Measurements from ENCODE around the gene ZC3H10.

The ZC3H10 gene

GRCh38 chr12:56102683-56103065, 15.4 kb upstream of the ZC3H10 start:
- H3K9me3 ChIP-seq (ENCODE audit: insufficient read depth, low read length) = no peaks in the 10 kb centered on the region
- DNase-seq (ENCODE audit: low read depth, low spot score) = no peak
- peak overlapping the region; percentile 90 for H3K9ac ChIP-seq (ENCODE audit: insufficient read length, low read depth)
- no peaks in the 10 kb centered on the region for H3K4me1 ChIP-seq (ENCODE audit: insufficient read depth, insufficient read length)
- no peak overlapping the region for H3K4me3 ChIP-seq (ENCODE audit: insufficient read length, low read depth)
- H3K36me3 ChIP-seq (ENCODE audit: insufficient read depth, insufficient read length, low read length) = peaks cover 56% of the 10 kb centered on the region
- no peak for TF ChIP-seq SUZ12 (IDR thresholded peaks at IDR 0.05; ENCODE audit: extremely low read depth, insufficient read depth, insufficient read length)
- TF ChIP-seq YY1 (IDR thresholded peaks at IDR 0.05; ENCODE audit: insufficient read depth, insufficient read length) = no peak
- TF ChIP-seq ZNF274 (IDR thresholded peaks at IDR 0.05; ENCODE audit: low read depth, low read length) = no peak
- no peaks in the 10 kb centered on the region for H3K27me3 ChIP-seq (ENCODE audit: insufficient read depth, insufficient read length)

- TF ChIP-seq SUZ12 (IDR thresholded peaks at IDR 0.05; ENCODE audit: extremely low read depth, insufficient read depth, insufficient read length) (no peak), ZNF274 (IDR thresholded peaks at IDR 0.05; ENCODE audit: low read depth, low read length) (no peak), YY1 (IDR thresholded peaks at IDR 0.05; ENCODE audit: insufficient read depth, insufficient read length) (no peak)
- Histone ChIP-seq H3K27me3 (ENCODE audit: insufficient read depth, insufficient read length) (no peaks in the 10 kb centered on the region), H3K36me3 (ENCODE audit: insufficient read depth, insufficient read length, low read length) (peaks cover 60% of the 10 kb centered on the region), H3K9ac (ENCODE audit: insufficient read length, low read depth) (peak overlapping the region; percentile 90), H3K4me3 (ENCODE audit: insufficient read length, low read depth) (peak overlapping the region; percentile 73), H3K4me1 (ENCODE audit: insufficient read depth, insufficient read length) (no peaks in the 10 kb centered on the region), H3K9me3 (ENCODE audit: insufficient read depth, low read length) (no peaks in the 10 kb centered on the region)
- no peak for DNase-seq (ENCODE audit: low read depth, low spot score)
Measured at GRCh38 chr12:56103066-56103711, 14.9 kb upstream of the ZC3H10 start.

- Histone ChIP-seq H3K27me3 (ENCODE audit: insufficient read depth, insufficient read length) (no peaks in the 10 kb centered on the region), H3K4me3 (ENCODE audit: insufficient read length, low read depth) (peak overlapping the region; percentile 73), H3K9me3 (ENCODE audit: insufficient read depth, low read length) (no peaks in the 10 kb centered on the region), H3K9ac (ENCODE audit: insufficient read length, low read depth) (peak overlapping the region; percentile 90), H3K36me3 (ENCODE audit: insufficient read depth, insufficient read length, low read length) (peaks cover 61% of the 10 kb centered on the region), H3K4me1 (ENCODE audit: insufficient read depth, insufficient read length) (no peaks in the 10 kb centered on the region)
- DNase-seq (ENCODE audit: low read depth, low spot score) = no peak
- no peak for TF ChIP-seq SUZ12 (IDR thresholded peaks at IDR 0.05; ENCODE audit: extremely low read depth, insufficient read depth, insufficient read length)
- TF ChIP-seq YY1 (IDR thresholded peaks at IDR 0.05; ENCODE audit: insufficient read depth, insufficient read length) = no peak
- TF ChIP-seq ZNF274 (IDR thresholded peaks at IDR 0.05; ENCODE audit: low read depth, low read length) = no peak
Measured at GRCh38 chr12:56103823-56104108, 14.3 kb upstream of the ZC3H10 start.

- Histone ChIP-seq H3K4me3 (ENCODE audit: insufficient read length, low read depth) (peak within 1 kb of the TSS; percentile 98), H3K9ac (ENCODE audit: insufficient read length, low read depth) (peak within 1 kb of the TSS; percentile 99), H3K4me1 (ENCODE audit: insufficient read depth, insufficient read length) (no peaks in the 10 kb centered on the region), H3K9me3 (ENCODE audit: insufficient read depth, low read length) (no peaks in the 10 kb centered on the region), H3K36me3 (ENCODE audit: insufficient read depth, insufficient read length, low read length) (peaks cover 65% of the 10 kb centered on the region), H3K27me3 (ENCODE audit: insufficient read depth, insufficient read length) (no peaks in the 10 kb centered on the region)
- no peak for TF ChIP-seq ZNF274 (IDR thresholded peaks at IDR 0.05; ENCODE audit: low read depth, low read length)
- DNase-seq (ENCODE audit: low read depth, low spot score) = peak; percentile 99
Measured at GRCh38 chr12:56104109-56104814, 13.8 kb upstream of the ZC3H10 start, which contains the start of gene PA2G4. TSS of gene PA2G4 (plus strand) at chr12:56104559. CDS start at chr12:56104738, 179 bp downstream.

- no peaks in the 10 kb centered on the region for H3K4me1 ChIP-seq (ENCODE audit: insufficient read depth, insufficient read length)
- no peak for DNase-seq (ENCODE audit: low read depth, low spot score)
- peak overlapping the region; percentile 98 for H3K4me3 ChIP-seq (ENCODE audit: insufficient read length, low read depth)
- peaks cover 66% of the 10 kb centered on the region for H3K36me3 ChIP-seq (ENCODE audit: insufficient read depth, insufficient read length, low read length)
- peak overlapping the region; percentile 99 for H3K9ac ChIP-seq (ENCODE audit: insufficient read length, low read depth)
- no peaks in the 10 kb centered on the region for H3K27me3 ChIP-seq (ENCODE audit: insufficient read depth, insufficient read length)
- no peaks in the 10 kb centered on the region for H3K9me3 ChIP-seq (ENCODE audit: insufficient read depth, low read length)
- TF ChIP-seq ZNF274 (IDR thresholded peaks at IDR 0.05; ENCODE audit: low read depth, low read length) (no peak), SUZ12 (IDR thresholded peaks at IDR 0.05; ENCODE audit: extremely low read depth, insufficient read depth, insufficient read length) (no peak), YY1 (IDR thresholded peaks at IDR 0.05; ENCODE audit: insufficient read depth, insufficient read length) (no peak)
Measured at GRCh38 chr12:56104815-56105608, 13.1 kb upstream of the ZC3H10 start.

GRCh38 chr12:56105609-56105902, 12.5 kb upstream of the ZC3H10 start:
- peak overlapping the region; percentile 98 for H3K4me3 ChIP-seq (ENCODE audit: insufficient read length, low read depth)
- TF ChIP-seq YY1 (IDR thresholded peaks at IDR 0.05; ENCODE audit: insufficient read depth, insufficient read length) (no peak), ZNF274 (IDR thresholded peaks at IDR 0.05; ENCODE audit: low read depth, low read length) (no peak), SUZ12 (IDR thresholded peaks at IDR 0.05; ENCODE audit: extremely low read depth, insufficient read depth, insufficient read length) (no peak)
- H3K9ac ChIP-seq (ENCODE audit: insufficient read length, low read depth) = peak overlapping the region; percentile 99
- H3K27me3 ChIP-seq (ENCODE audit: insufficient read depth, insufficient read length) = no peaks in the 10 kb centered on the region
- H3K36me3 ChIP-seq (ENCODE audit: insufficient read depth, insufficient read length, low read length) = peaks cover 70% of the 10 kb centered on the region
- no peaks in the 10 kb centered on the region for H3K9me3 ChIP-seq (ENCODE audit: insufficient read depth, low read length)
- H3K4me1 ChIP-seq (ENCODE audit: insufficient read depth, insufficient read length) = no peaks in the 10 kb centered on the region
- no peak for DNase-seq (ENCODE audit: low read depth, low spot score)

GRCh38 chr12:56107242-56107641, 10.8 kb upstream of the ZC3H10 start:
- Histone ChIP-seq H3K27me3 (ENCODE audit: insufficient read depth, insufficient read length) (no peaks in the 10 kb centered on the region), H3K9ac (ENCODE audit: insufficient read length, low read depth) (no peak overlapping the region), H3K36me3 (ENCODE audit: insufficient read depth, insufficient read length, low read length) (peaks cover 72% of the 10 kb centered on the region), H3K4me1 (ENCODE audit: insufficient read depth, insufficient read length) (no peaks in the 10 kb centered on the region), H3K9me3 (ENCODE audit: insufficient read depth, low read length) (no peaks in the 10 kb centered on the region), H3K4me3 (ENCODE audit: insufficient read length, low read depth) (no peak overlapping the region)
- DNase-seq (ENCODE audit: low read depth, low spot score) = no peak
- TF ChIP-seq ZNF274 (IDR thresholded peaks at IDR 0.05; ENCODE audit: low read depth, low read length) (no peak), YY1 (IDR thresholded peaks at IDR 0.05; ENCODE audit: insufficient read depth, insufficient read length) (no peak), SUZ12 (IDR thresholded peaks at IDR 0.05; ENCODE audit: extremely low read depth, insufficient read depth, insufficient read length) (no peak)
